ENCODE measurements around the gene POLR1G.

- TF ChIP-seq CTCF (IDR thresholded peaks at IDR 0.05; ENCODE audit: poor library complexity) (peak; percentile 60), EZH2 (IDR thresholded peaks at IDR 0.05; ENCODE audit: borderline replicate concordance) (no peak)
Measured at GRCh38 chr19:45403781-45404556, 2.5 kb upstream of the POLR1G start.
